H1 (cell line): Measurements from ENCODE around the gene DISC1.
"Not testable (repeated sequence)": the region's sequence is repeated elsewhere in the genome, so short reads cannot be mapped to it uniquely, and the experiment has no call there.

ENCODE experiments used
- CHD2 ChIP-seq: IDR thresholded peaks from 2 replicates; pipeline ENCODE4 v1.6.1; 2012; ENCODE audit warnings: low read length, improper control_type of control experiment
- CTCF ChIP-seq, 3 experiments: IDR thresholded peaks; 1 replicate in 2 of 3; 2 replicates in 1 of 3; pipeline versions ENCODE4 v1.5.1 to v1.6.1; 2011; ENCODE audit warnings: low read length in 3 of 3, mild to moderate bottlenecking in 3 of 3, inconsistent platforms in 2 of 3, low read depth in 1 of 3, moderate library complexity in 1 of 3; ENCODE audit not compliant: insufficient read depth in 1 of 3; ENCODE audit errors: control extremely low read depth in 1 of 3
- EGR1 ChIP-seq: IDR thresholded peaks from 2 replicates; pipeline ENCODE4 v1.6.1; 2011; ENCODE audit warnings: low read depth, low read length, borderline replicate concordance
- GABPA ChIP-seq: IDR thresholded peaks from 2 replicates; pipeline ENCODE4 v1.6.1; 2011; ENCODE audit warnings: mild to moderate bottlenecking, low read length, moderate library complexity, borderline replicate concordance; ENCODE audit not compliant: insufficient read depth
- NRF1 ChIP-seq: IDR thresholded peaks from 2 replicates; pipeline ENCODE4 v1.6.1; 2011; ENCODE audit warnings: mild to moderate bottlenecking, low read depth, low read length, improper control_type of control experiment
- POLR2A ChIP-seq, 2 experiments: IDR thresholded peaks; 1 replicate in 1 of 2; 2 replicates in 1 of 2; pipeline ENCODE4 v1.6.1; 2011; ENCODE audit warnings: low read depth in 2 of 2, low read length in 2 of 2, mild to moderate bottlenecking in 2 of 2; ENCODE audit errors: control extremely low read depth in 1 of 2

- TF ChIP-seq CTCF (IDR thresholded peaks at IDR 0.05; ENCODE audit: control extremely low read depth in 1 of 3, insufficient read depth in 1 of 3, low read depth in 1 of 3, low read length in 3 of 3); NRF1; GABPA; POLR2A (IDR thresholded peaks at IDR 0.05; ENCODE audit: control extremely low read depth in 1 of 2, low read depth in 2 of 2, low read length in 2 of 2); EGR1; CHD2: not testable (repeated sequence)
Observed at GRCh38 chr1:231961801-231962200, 335.2 kb downstream of the DISC1 start.
